Fibroblast of lung (primary cell): ENCODE measurements around the gene CAPZB.

ENCODE experiments used
- EZH2 ChIP-seq: IDR thresholded peaks from 2 replicates; pipeline ENCODE4 v1.5.1; 2012; ENCODE audit warnings: low read length, control low read depth, mild to moderate bottlenecking; ENCODE audit errors: missing control alignments
- TF ChIP-seq, protein P1 (sequence below), 2 donors: IDR thresholded peaks in 1 of 2; conservative IDR thresholded peaks in 1 of 2; 1 replicate in 1 of 2; 2 replicates in 1 of 2; pipeline ENCODE4 v1.5.1; 2011 to 2012; ENCODE audit warnings: low read length in 2 of 2, control low read depth in 1 of 2, inconsistent platforms in 1 of 2, low read depth in 1 of 2, mild to moderate bottlenecking in 1 of 2

DNA sequence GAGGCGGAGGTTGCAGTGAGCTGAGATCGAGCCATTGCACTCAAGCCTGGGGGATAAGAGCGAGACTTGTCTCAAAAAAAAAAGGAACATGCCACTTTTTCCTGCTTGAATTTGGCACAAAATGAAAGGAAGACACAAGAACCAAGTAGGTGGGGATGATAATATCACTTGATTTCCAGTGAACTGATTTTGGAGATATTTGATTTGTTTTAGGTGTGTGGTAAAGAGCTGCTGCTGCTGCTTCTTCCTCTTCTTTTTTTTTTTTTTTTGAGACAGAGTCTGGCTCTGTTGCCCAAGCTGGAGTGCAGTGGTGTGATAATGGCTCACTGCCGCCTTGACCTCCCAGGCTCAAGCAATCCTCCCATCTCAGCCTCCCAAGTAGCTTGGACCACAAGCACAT, 29.9 kb upstream of the CAPZB start:
- TF ChIP-seq, protein P1, sequence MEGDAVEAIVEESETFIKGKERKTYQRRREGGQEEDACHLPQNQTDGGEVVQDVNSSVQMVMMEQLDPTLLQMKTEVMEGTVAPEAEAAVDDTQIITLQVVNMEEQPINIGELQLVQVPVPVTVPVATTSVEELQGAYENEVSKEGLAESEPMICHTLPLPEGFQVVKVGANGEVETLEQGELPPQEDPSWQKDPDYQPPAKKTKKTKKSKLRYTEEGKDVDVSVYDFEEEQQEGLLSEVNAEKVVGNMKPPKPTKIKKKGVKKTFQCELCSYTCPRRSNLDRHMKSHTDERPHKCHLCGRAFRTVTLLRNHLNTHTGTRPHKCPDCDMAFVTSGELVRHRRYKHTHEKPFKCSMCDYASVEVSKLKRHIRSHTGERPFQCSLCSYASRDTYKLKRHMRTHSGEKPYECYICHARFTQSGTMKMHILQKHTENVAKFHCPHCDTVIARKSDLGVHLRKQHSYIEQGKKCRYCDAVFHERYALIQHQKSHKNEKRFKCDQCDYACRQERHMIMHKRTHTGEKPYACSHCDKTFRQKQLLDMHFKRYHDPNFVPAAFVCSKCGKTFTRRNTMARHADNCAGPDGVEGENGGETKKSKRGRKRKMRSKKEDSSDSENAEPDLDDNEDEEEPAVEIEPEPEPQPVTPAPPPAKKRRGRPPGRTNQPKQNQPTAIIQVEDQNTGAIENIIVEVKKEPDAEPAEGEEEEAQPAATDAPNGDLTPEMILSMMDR (conservative IDR thresholded peaks at IDR 0.05 in 1 of 2, IDR thresholded peaks at IDR 0.05 in 1 of 2; ENCODE audit: low read depth in 1 of 2, low read length in 2 of 2): no peak
- TF ChIP-seq EZH2: no peak
